Measurements from ENCODE around the gene TXK. TPM values are rescaled to one million over a fixed set of nuclear protein-coding genes. Genes with fewer than 3 reads are reported as not detected.

Gene TXK
- total and polyA plus RNA-seq, 5 experiments from 2014 or later: 57.8 to 140 (median 92.2) TPM

- H3K27me3 Mint-ChIP-seq: no peaks in the 10 kb centered on the region
- peaks cover 0 to 4% (median 0%) of the 10 kb centered on the region in 9 donors for H3K9me3 Mint-ChIP-seq
- ATAC-seq (no peak), DNase-seq (no peak)
- H3K36me3 Mint-ChIP-seq: peaks cover 7 to 74% (median 50%) of the 10 kb centered on the region in 3 donors
- POLR2A ChIA-PET: interaction anchor here (1.4 kb wide), 1 partner anchor 11 kb away, joined by 3 read pairs; no protein-coding TSS in a partner anchor
- peak overlapping the region in 2 of 10 donors; percentile 19 to 83 for H3K27ac Mint-ChIP-seq
- H3K4me1 Mint-ChIP-seq: peaks cover 2 to 26% (median 19%) of the 10 kb centered on the region in 4 donors
- H3K4me3 Mint-ChIP-seq: no peak overlapping the region
These were observed 65.9 kb downstream of the TXK start for GRCh38 chr4:48068182-48068581.

- Mint-ChIP-seq H3K27ac (peak overlapping the region in 1 of 10 donors; percentile 19), H3K4me3 (peak overlapping the region in 1 of 10 donors; percentile 4), H3K27me3 (no peaks in the 10 kb centered on the region), H3K36me3 (peaks cover 7 to 69% (median 50%) of the 10 kb centered on the region in 3 donors), H3K9me3 (peaks cover 0 to 4% (median under 1%) of the 10 kb centered on the region in 9 donors), H3K4me1 (peaks cover 2 to 30% (median 19%) of the 10 kb centered on the region in 4 donors)
- POLR2A ChIA-PET: interaction anchor here (1.4 kb wide), 1 partner anchor 12 kb away, joined by 3 read pairs; no protein-coding TSS in a partner anchor
- no peak for DNase-seq
- ATAC-seq: no peak
These were observed 66.5 kb downstream of the TXK start for GRCh38 chr4:48067536-48067935.

DNA sequence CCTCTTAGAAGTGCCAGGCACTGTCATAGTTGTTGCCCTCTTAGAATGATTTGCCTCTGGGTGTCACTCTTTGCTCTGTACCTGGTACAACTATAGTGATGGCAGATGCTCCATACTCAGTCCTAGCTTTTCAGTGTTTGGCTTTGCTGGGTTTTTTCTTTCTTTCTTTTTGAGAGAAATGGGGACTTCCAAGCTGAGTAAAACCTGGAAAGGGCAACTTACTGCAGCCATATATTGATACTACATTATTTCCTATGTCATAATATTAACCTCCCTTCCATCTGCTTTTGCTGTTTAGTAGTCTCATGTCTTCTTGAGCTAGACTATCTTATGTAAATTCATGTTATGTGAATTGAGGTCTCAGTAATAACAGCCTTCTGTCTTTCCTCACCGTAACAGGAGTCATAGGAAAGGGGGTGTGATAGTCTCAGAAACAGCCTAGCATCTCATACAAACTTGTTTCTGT lies 68.4 kb downstream of the TXK start:
- Mint-ChIP-seq H3K9me3 (peaks cover 0 to 21% (median 14%) of the 10 kb centered on the region in 9 donors), H3K4me3 (peak overlapping the region in 1 of 10 donors; percentile 29), H3K4me1 (peaks cover 2 to 28% (median 19%) of the 10 kb centered on the region in 4 donors), H3K27me3 (no peaks in the 10 kb centered on the region), H3K36me3 (peaks cover 20 to 51% (median 47%) of the 10 kb centered on the region in 3 donors), H3K27ac (peak overlapping the region in 4 of 10 donors; percentile 51 to 79 (median 69))
- POLR2A ChIA-PET: no interaction called here
- ATAC-seq (no peak), DNase-seq (no peak)

GRCh38 chr4:48064349-48064748 lies 69.7 kb downstream of the TXK start:
- Mint-ChIP-seq H3K27me3 (no peaks in the 10 kb centered on the region), H3K27ac (peak overlapping the region in 5 of 10 donors; percentile 3 to 71 (median 35)), H3K36me3 (peaks cover 24 to 43% (median 41%) of the 10 kb centered on the region in 3 donors), H3K4me3 (no peak overlapping the region), H3K4me1 (peaks cover 12 to 36% (median 28%) of the 10 kb centered on the region in 4 donors), H3K9me3 (peaks cover 0 to 34% (median 18%) of the 10 kb centered on the region in 9 donors)
- POLR2A ChIA-PET: no interaction called here
- ATAC-seq: peak; percentile 77 to 88
- peak in 2 of 10 donors; percentile 36 to 38 for DNase-seq

DNA sequence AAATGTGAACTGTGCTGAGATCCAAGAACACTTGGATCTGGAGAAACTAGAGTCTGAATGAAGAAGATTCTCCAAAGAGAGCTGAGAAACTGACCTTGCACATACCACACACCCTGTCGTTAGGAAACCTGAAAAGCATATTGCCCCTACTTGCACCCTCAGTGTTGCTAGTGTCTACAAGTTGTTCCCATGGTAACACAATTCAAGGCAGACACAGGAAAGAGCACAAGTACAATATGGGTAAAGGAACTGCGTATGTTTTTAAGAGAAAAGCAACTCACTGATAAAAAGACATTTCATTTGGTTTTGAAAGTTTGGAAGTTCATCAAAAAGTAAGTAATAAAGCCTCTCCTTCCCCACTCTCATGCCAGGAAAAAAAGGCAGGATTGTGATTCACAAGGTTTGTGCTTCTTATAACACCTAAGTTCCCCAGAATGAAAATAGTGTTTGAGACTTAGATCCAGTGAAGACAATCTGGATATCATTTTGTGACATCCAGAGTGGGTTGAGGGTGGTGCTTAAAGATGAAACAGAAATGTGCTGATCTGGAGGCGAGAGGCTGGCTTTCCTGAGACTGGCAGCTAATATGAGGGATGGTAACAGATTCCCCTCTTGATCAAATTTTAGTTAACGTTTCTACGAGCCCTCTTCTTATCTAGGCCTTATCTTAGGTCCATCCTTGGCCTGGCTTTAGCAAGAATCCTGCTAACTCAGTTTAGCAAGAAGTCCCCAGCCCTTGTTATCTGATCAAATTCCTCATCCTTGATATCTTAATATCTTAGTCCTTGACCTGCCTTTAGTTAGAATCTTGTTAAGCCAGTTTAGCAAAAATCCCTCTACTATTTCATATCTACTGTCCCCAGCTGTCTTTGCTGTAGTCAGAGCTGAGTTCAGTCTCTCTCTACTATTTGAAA lies 75.2 kb downstream of the TXK start:
- H3K4me3 Mint-ChIP-seq: peak overlapping the region in 3 of 10 donors; percentile 8 to 24 (median 14)
- H3K27me3 Mint-ChIP-seq: no peaks in the 10 kb centered on the region
- DNase-seq (peak in 5 of 10 donors; percentile 13 to 67 (median 52)), ATAC-seq (peak; percentile 89 to 96)
- H3K27ac Mint-ChIP-seq: peak overlapping the region; percentile 27 to 92 (median 60)
- POLR2A ChIA-PET: interaction anchor here (0.7 to 0.8 kb wide), 2 partner anchors 11 to 13 kb away, joined by 3 read pairs; no protein-coding TSS in a partner anchor
- H3K4me1 Mint-ChIP-seq: peaks cover 14 to 25% (median 20%) of the 10 kb centered on the region in 4 donors
- peaks cover 0 to 45% (median 18%) of the 10 kb centered on the region in 9 donors for H3K9me3 Mint-ChIP-seq
- peaks cover 0 to 17% (median 13%) of the 10 kb centered on the region in 3 donors for H3K36me3 Mint-ChIP-seq

DNA sequence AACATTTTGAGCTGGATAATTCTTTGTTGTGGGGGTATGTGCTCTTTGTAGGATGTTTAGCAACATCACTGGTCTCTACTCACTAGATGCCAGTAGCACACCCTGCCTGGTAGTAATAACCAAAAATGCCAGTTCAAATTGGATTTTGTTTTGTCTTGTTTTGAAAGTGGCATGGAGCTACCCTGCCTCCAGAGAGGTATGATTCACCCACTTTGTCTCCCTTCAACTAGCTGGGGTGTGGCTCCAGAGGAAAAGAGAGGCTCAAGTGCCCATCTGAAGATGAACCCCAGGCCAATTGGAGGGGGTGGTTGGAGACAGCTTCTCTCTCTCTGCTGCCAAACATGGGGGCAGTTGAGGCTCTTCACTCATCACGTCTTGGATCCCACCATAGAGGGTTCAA lies 83.0 kb downstream of the TXK start:
- ATAC-seq (no peak), DNase-seq (no peak)
- H3K27me3 Mint-ChIP-seq: no peaks in the 10 kb centered on the region
- peak overlapping the region in 1 of 10 donors; percentile 44 for H3K27ac Mint-ChIP-seq
- H3K4me1 Mint-ChIP-seq: peaks cover 17 to 34% (median 25%) of the 10 kb centered on the region in 4 donors
- no peak overlapping the region for H3K4me3 Mint-ChIP-seq
- peaks cover 0 to 4% (median 0%) of the 10 kb centered on the region in 9 donors for H3K9me3 Mint-ChIP-seq
- H3K36me3 Mint-ChIP-seq: no peaks in the 10 kb centered on the region
- POLR2A ChIA-PET: interaction anchor here (0.6 kb wide), 1 partner anchor 72 kb away, joined by 5 read pairs; no protein-coding TSS in a partner anchor

DNA sequence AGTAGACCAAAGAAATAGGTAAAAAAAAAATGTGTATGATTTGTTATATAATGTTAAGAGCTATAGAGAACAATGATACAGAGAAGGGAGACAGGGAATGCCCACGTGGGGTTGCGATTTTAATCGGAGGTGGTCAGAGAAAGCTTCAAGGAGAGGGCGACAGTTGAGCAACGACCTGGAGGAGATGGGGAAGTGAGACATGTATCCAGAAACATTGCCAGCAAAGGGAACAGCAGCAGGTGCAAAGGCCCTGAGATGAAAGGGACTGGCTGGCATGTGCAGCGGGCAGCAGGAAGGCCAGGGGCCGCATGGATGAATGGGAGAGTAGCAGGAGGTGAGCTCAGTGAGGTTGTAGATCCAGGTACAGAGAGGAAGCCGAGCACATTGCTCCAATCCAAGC lies 84.6 kb downstream of the TXK start:
- DNase-seq (no peak), ATAC-seq (no peak)
- peak overlapping the region in 1 of 10 donors; percentile 67 for H3K27ac Mint-ChIP-seq
- peaks cover 0 to 4% (median 0%) of the 10 kb centered on the region in 9 donors for H3K9me3 Mint-ChIP-seq
- H3K27me3 Mint-ChIP-seq: no peaks in the 10 kb centered on the region
- peak overlapping the region in 1 of 10 donors; percentile 1 for H3K4me3 Mint-ChIP-seq
- POLR2A ChIA-PET: interaction anchor here (1.0 kb wide), 1 partner anchor 12 kb away, joined by 3 read pairs; no protein-coding TSS in a partner anchor
- H3K4me1 Mint-ChIP-seq: peaks cover 19 to 48% (median 31%) of the 10 kb centered on the region in 4 donors
- no peaks in the 10 kb centered on the region for H3K36me3 Mint-ChIP-seq

DNA sequence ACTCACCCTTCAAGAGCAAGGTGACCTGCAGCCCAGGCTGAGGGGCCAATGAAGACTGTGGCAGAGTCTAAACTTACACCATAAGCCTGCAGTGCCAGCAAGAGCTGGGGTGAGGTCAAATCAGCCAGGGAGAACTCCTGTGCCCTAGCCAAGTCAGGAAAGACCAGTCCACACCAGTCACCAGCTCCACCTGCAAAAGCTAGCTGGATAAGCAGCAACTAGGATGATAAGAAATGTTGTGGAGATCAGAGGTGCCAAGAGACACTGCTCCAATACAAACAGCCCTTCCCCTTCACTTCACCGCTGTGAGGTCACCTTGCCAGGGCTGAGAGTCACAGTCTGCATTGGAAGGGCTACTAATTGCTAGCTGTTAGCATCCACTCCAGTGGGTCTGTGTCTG lies 86.2 kb downstream of the TXK start:
- POLR2A ChIA-PET: interaction anchor here (0.8 to 1.2 kb wide), 2 partner anchors 11 to 38 kb away, joined by 3 read pairs; no protein-coding TSS in a partner anchor
- peaks cover 0 to 4% (median 0%) of the 10 kb centered on the region in 9 donors for H3K9me3 Mint-ChIP-seq
- peaks cover 22 to 64% (median 40%) of the 10 kb centered on the region in 4 donors for H3K4me1 Mint-ChIP-seq
- no peak for DNase-seq
- peaks cover 0 to 2% (median 0%) of the 10 kb centered on the region in 5 donors for H3K27me3 Mint-ChIP-seq
- H3K4me3 Mint-ChIP-seq: peak overlapping the region in 5 of 10 donors; percentile 9 to 81 (median 69)
- peak overlapping the region in 1 of 10 donors; percentile 29 for H3K27ac Mint-ChIP-seq
- no peaks in the 10 kb centered on the region for H3K36me3 Mint-ChIP-seq
- peak in 1 of 2 donors; percentile 8 for ATAC-seq

DNA sequence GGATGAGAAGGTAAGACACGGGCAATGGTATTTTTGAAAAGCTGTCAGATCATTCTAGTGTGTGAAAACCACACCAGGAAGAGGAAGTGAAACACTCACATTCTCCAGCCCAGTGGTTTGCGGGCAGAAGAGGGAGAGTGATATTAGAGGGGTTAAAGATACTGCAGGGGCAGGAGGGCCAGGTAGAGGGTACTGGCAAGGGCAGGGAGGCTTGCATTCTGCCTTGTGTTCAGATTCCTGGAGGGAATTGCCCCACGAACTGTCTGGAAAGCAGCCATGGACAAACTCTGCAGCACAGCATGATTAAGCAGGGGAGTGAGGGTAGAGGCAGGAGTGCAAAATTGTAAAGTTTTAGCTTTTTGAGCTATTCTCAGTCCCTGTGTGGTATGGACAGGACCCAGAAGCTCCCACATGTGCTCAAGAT lies 86.6 kb downstream of the TXK start:
- POLR2A ChIA-PET: interaction anchor here (0.8 to 1.2 kb wide), 2 partner anchors 11 to 38 kb away, joined by 3 read pairs; no protein-coding TSS in a partner anchor
- peaks cover 0 to 2% (median 0%) of the 10 kb centered on the region in 5 donors for H3K27me3 Mint-ChIP-seq
- peaks cover 0 to 4% (median 0%) of the 10 kb centered on the region in 9 donors for H3K9me3 Mint-ChIP-seq
- H3K4me1 Mint-ChIP-seq: peaks cover 22 to 68% (median 43%) of the 10 kb centered on the region in 4 donors
- peak overlapping the region in 6 of 10 donors; percentile 1 to 46 (median 14) for H3K27ac Mint-ChIP-seq
- H3K36me3 Mint-ChIP-seq: no peaks in the 10 kb centered on the region
- DNase-seq (peak in 8 of 10 donors; percentile 16 to 65 (median 38)), ATAC-seq (peak; percentile 92 to 93)
- peak overlapping the region; percentile 51 to 81 (median 74) for H3K4me3 Mint-ChIP-seq

- Mint-ChIP-seq H3K27ac (peak overlapping the region in 2 of 10 donors; percentile 1 to 14), H3K27me3 (peaks cover 0 to 2% (median 0%) of the 10 kb centered on the region in 5 donors), H3K9me3 (no peaks in the 10 kb centered on the region), H3K4me3 (peak overlapping the region in 4 of 10 donors; percentile 0 to 34 (median 22)), H3K36me3 (no peaks in the 10 kb centered on the region), H3K4me1 (peaks cover 22 to 75% (median 43%) of the 10 kb centered on the region in 4 donors)
- ATAC-seq (no peak), DNase-seq (no peak)
- POLR2A ChIA-PET: interaction anchor here (0.5 kb wide), 1 partner anchor 13 kb away, joined by 3 read pairs; no protein-coding TSS in a partner anchor
These were observed 88.0 kb downstream of the TXK start for GRCh38 chr4:48046059-48046458.

GRCh38 chr4:48044298-48044697 lies 89.8 kb downstream of the TXK start:
- Mint-ChIP-seq H3K4me1 (peaks cover 22 to 72% (median 42%) of the 10 kb centered on the region in 4 donors), H3K27ac (no peak overlapping the region), H3K4me3 (no peak overlapping the region), H3K9me3 (no peaks in the 10 kb centered on the region), H3K36me3 (no peaks in the 10 kb centered on the region), H3K27me3 (peaks cover 0 to 2% (median 0%) of the 10 kb centered on the region in 5 donors)
- no peak for DNase-seq
- ATAC-seq: no peak
- POLR2A ChIA-PET: no interaction called here

GRCh38 chr4:48043504-48043903 lies 90.5 kb downstream of the TXK start:
- H3K27ac Mint-ChIP-seq: no peak overlapping the region
- peaks cover 0 to 2% (median 0%) of the 10 kb centered on the region in 5 donors for H3K27me3 Mint-ChIP-seq
- no peak for ATAC-seq
- POLR2A ChIA-PET: no interaction called here
- H3K36me3 Mint-ChIP-seq: no peaks in the 10 kb centered on the region
- peaks cover 22 to 66% (median 41%) of the 10 kb centered on the region in 4 donors for H3K4me1 Mint-ChIP-seq
- H3K4me3 Mint-ChIP-seq: no peak overlapping the region
- H3K9me3 Mint-ChIP-seq: no peaks in the 10 kb centered on the region
- no peak for DNase-seq

All from naive thymus-derived CD8-positive, alpha-beta T cell (primary cell).